Measurements from ENCODE around the gene NAB1. TPM values are rescaled to one million over a fixed set of nuclear protein-coding genes. Genes with fewer than 3 reads are reported as not detected.
A peak's percentile ranks its signal among the peaks of the same experiment; 100 is the strongest.

The NAB1 gene
- total and polyA plus RNA-seq, 12 donors, result 13.0 to 43.7 (median 26.7) TPM

- intact Hi-C loops (cut with DNase I), result no loop called here
Observed at GRCh38 chr2:190615555-190616200, 33.2 kb upstream of the NAB1 start.

GRCh38 chr2:190618030-190618429 lies 30.9 kb upstream of the NAB1 start:
- Histone ChIP-seq H3K36me3 (replicated peaks in 1 of 2) (no peaks in the 10 kb centered on the region), H3K4me1 (replicated peaks in 1 of 2) (no peaks in the 10 kb centered on the region), H3K9me3 (replicated peaks in 1 of 3) (no peaks in the 10 kb centered on the region), H3K4me3 (no peak overlapping the region), H3K27ac (no peak overlapping the region), H3K27me3 (no peaks in the 10 kb centered on the region)
- TF ChIP-seq POLR2A (IDR thresholded peaks at IDR 0.05) (no peak), CTCF (IDR thresholded peaks at IDR 0.05) (no peak)
- WGBS, 4 donors, result 44 to 55% (median 49%) methylated on average over 3 of the region's 3 CpGs
- intact Hi-C loops (cut with DNase I), result no loop called here
- DNase-seq, result peak in 3 of 7 donors; percentile 40 to 45 (median 43)

More at GRCh38 chr2:190615555-190616200, 33.2 kb upstream of the NAB1 start:
- WGBS, 4 donors, result 75 to 87% (median 81%) methylated on average over 3 of the region's 3 CpGs
- no peak overlapping the region for H3K4me3 ChIP-seq
- no peaks in the 10 kb centered on the region for H3K4me1 ChIP-seq (replicated peaks in 1 of 2)
- no peak for DNase-seq
- H3K9me3 ChIP-seq (replicated peaks in 1 of 3), result no peaks in the 10 kb centered on the region
- H3K27me3 ChIP-seq, result no peaks in the 10 kb centered on the region
- no peak overlapping the region for H3K27ac ChIP-seq
- H3K36me3 ChIP-seq (replicated peaks in 1 of 2), result no peaks in the 10 kb centered on the region
- TF ChIP-seq POLR2A (IDR thresholded peaks at IDR 0.05), result no peak
- TF ChIP-seq CTCF (IDR thresholded peaks at IDR 0.05), result no peak

GRCh38 chr2:190625691-190626090 lies 23.2 kb upstream of the NAB1 start:
- no peak for TF ChIP-seq CTCF (IDR thresholded peaks at IDR 0.05)
- TF ChIP-seq POLR2A (IDR thresholded peaks at IDR 0.05), result no peak
- no peak for DNase-seq
- Histone ChIP-seq H3K4me1 (replicated peaks in 1 of 2) (peaks cover 0 to 5% of the 10 kb centered on the region in 2 donors), H3K36me3 (replicated peaks in 1 of 2) (no peaks in the 10 kb centered on the region), H3K27me3 (no peaks in the 10 kb centered on the region), H3K9me3 (replicated peaks in 1 of 3) (no peaks in the 10 kb centered on the region), H3K27ac (no peak overlapping the region), H3K4me3 (no peak overlapping the region)
- intact Hi-C loops (cut with DNase I), result no loop called here

- WGBS, 4 donors, result 78 to 83% (median 81%) methylated on average over 7 of the region's 7 CpGs
Observed at GRCh38 chr2:190626641-190627210, 22.2 kb upstream of the NAB1 start.

More at GRCh38 chr2:190626641-190627210, 22.2 kb upstream of the NAB1 start:
- H3K27ac ChIP-seq, result no peak overlapping the region
- no peaks in the 10 kb centered on the region for H3K27me3 ChIP-seq
- DNase-seq, result no peak
- H3K4me1 ChIP-seq (replicated peaks in 1 of 2), result peaks cover 0 to 5% of the 10 kb centered on the region in 2 donors
- intact Hi-C loops (cut with DNase I), result no loop called here
- no peak overlapping the region for H3K4me3 ChIP-seq
- no peak for TF ChIP-seq POLR2A (IDR thresholded peaks at IDR 0.05)
- no peak for TF ChIP-seq CTCF (IDR thresholded peaks at IDR 0.05)
- no peaks in the 10 kb centered on the region for H3K9me3 ChIP-seq (replicated peaks in 1 of 3)
- no peaks in the 10 kb centered on the region for H3K36me3 ChIP-seq (replicated peaks in 1 of 2)
